ENCODE measurements around the gene POLDIP3.
"Not testable (repeated sequence)": the region's sequence is repeated elsewhere in the genome, so short reads cannot be mapped to it uniquely, and the experiment has no call there.

Gene POLDIP3

GRCh38 chr22:42567950-42568349 is 46.7 kb downstream of the POLDIP3 start:
- not testable (repeated sequence) for DNase-seq (ENCODE audit: low read depth, low spot score); H3K27ac ChIP-seq

GRCh38 chr22:42565956-42566355 is 48.7 kb downstream of the POLDIP3 start:
- DNase-seq (ENCODE audit: low read depth, low spot score): no peak
- no peak overlapping the region for H3K27ac ChIP-seq

- DNase-seq (ENCODE audit: low read depth, low spot score): no peak
- H3K27ac ChIP-seq: no peak overlapping the region
These were observed 50.0 kb downstream of the POLDIP3 start for GRCh38 chr22:42564699-42565098.

GRCh38 chr22:42563943-42564342 is 50.7 kb downstream of the POLDIP3 start:
- H3K27ac ChIP-seq; DNase-seq (ENCODE audit: low read depth, low spot score): not testable (repeated sequence)

GRCh38 chr22:42562684-42563083 is 52.0 kb downstream of the POLDIP3 start:
- H3K27ac ChIP-seq: no peak overlapping the region
- DNase-seq (ENCODE audit: low read depth, low spot score): no peak

GRCh38 chr22:42562279-42562678 is 52.4 kb downstream of the POLDIP3 start:
- no peak overlapping the region for H3K27ac ChIP-seq

GRCh38 chr22:42561856-42562255 is 52.8 kb downstream of the POLDIP3 start:
- H3K27ac ChIP-seq: no peak overlapping the region
- DNase-seq (ENCODE audit: low read depth, low spot score): no peak

More at GRCh38 chr22:42562279-42562678, 52.4 kb downstream of the POLDIP3 start:
- no peak for DNase-seq (ENCODE audit: low read depth, low spot score)

- H3K27ac ChIP-seq: no peak overlapping the region
- no peak for DNase-seq (ENCODE audit: low read depth, low spot score)
These were observed 53.9 kb downstream of the POLDIP3 start for GRCh38 chr22:42560781-42561180.

- DNase-seq (ENCODE audit: low read depth, low spot score): no peak
- H3K27ac ChIP-seq: no peak overlapping the region
These were observed 54.3 kb downstream of the POLDIP3 start for GRCh38 chr22:42560381-42560780.

GRCh38 chr22:42553475-42554361 is 61.0 kb downstream of the POLDIP3 start, which contains the start of gene SERHL2:
Gene SERHL2, plus strand, starts transcription at chr22:42553956. Its CDS starts 65 bp downstream, at chr22:42554021.
- peak; percentile 14 for DNase-seq (ENCODE audit: low read depth, low spot score)
- H3K27ac ChIP-seq: no peak within 1 kb of the TSS

GRCh38 chr22:42552294-42552647 is 62.4 kb downstream of the POLDIP3 start:
- H3K27ac ChIP-seq; DNase-seq (ENCODE audit: low read depth, low spot score): not testable (repeated sequence)

- no peak for DNase-seq (ENCODE audit: low read depth, low spot score)
- no peak overlapping the region for H3K27ac ChIP-seq
These were observed 65.2 kb downstream of the POLDIP3 start for GRCh38 chr22:42549331-42550060.

GRCh38 chr22:42548597-42549330 is 65.9 kb downstream of the POLDIP3 start:
- no peak for DNase-seq (ENCODE audit: low read depth, low spot score)
- no peak overlapping the region for H3K27ac ChIP-seq

GRCh38 chr22:42548126-42548525 is 66.6 kb downstream of the POLDIP3 start:
- H3K27ac ChIP-seq; DNase-seq (ENCODE audit: low read depth, low spot score): not testable (repeated sequence)

- no peak for DNase-seq (ENCODE audit: low read depth, low spot score)
- H3K27ac ChIP-seq: no peak overlapping the region
These were observed 67.1 kb downstream of the POLDIP3 start for GRCh38 chr22:42547562-42547961.

- no peak for DNase-seq (ENCODE audit: low read depth, low spot score)
These were observed 70.0 kb downstream of the POLDIP3 start for GRCh38 chr22:42544686-42545085.

GRCh38 chr22:42539236-42539771 is 75.4 kb downstream of the POLDIP3 start:
- H3K27ac ChIP-seq: peak overlapping the region; percentile 68
- DNase-seq (ENCODE audit: low read depth, low spot score): not testable (repeated sequence)

More at GRCh38 chr22:42544686-42545085, 70.0 kb downstream of the POLDIP3 start:
- H3K27ac ChIP-seq: no peak overlapping the region

- DNase-seq (ENCODE audit: low read depth, low spot score): not testable (repeated sequence)
- peak overlapping the region; percentile 68 for H3K27ac ChIP-seq
These were observed 77.4 kb downstream of the POLDIP3 start for GRCh38 chr22:42537199-42537831.

GRCh38 chr22:42536634-42537033 is 78.0 kb downstream of the POLDIP3 start:
- H3K27ac ChIP-seq: peak overlapping the region; percentile 68

GRCh38 chr22:42536166-42536565 is 78.5 kb downstream of the POLDIP3 start:
- no peak for DNase-seq (ENCODE audit: low read depth, low spot score)
- no peak overlapping the region for H3K27ac ChIP-seq

More at GRCh38 chr22:42536634-42537033, 78.0 kb downstream of the POLDIP3 start:
- not testable (repeated sequence) for DNase-seq (ENCODE audit: low read depth, low spot score)
